Astrocyte (in vitro differentiated cells and primary cell): ENCODE data around the gene KIF5A. TPM values are rescaled to one million over a fixed set of nuclear protein-coding genes. Genes with fewer than 3 reads are reported as not detected.

Source experiments
- DNase-seq: peaks from one replicate; pipeline ENCODE4 v3.0.0-alpha.2; 2010; ENCODE audit warnings: low read depth
- FAIRE-seq: peaks from 2 replicates; lab custom pipeline; 2011; peaks lifted over from hg19 to GRCh38; lab: Jason Lieb, UNC
- H2AFZ ChIP-seq: 2 replicates; pipeline ENCODE4 v1.6.0; 2012; ENCODE audit warnings: low read depth, low read length, inconsistent platforms
- H3K27ac ChIP-seq: 2 replicates; pipeline ENCODE4 v1.5.1; 2011; ENCODE audit warnings: low read depth, low read length, inconsistent platforms
- H3K27me3 ChIP-seq: 2 replicates; pipeline ENCODE4 v1.6.0; 2011; ENCODE audit warnings: low read length, inconsistent platforms; ENCODE audit not compliant: insufficient read depth
- H3K36me3 ChIP-seq: 2 replicates; pipeline ENCODE4 v1.5.1; 2011; ENCODE audit warnings: low read length, inconsistent platforms; ENCODE audit not compliant: insufficient read depth
- H3K4me1 ChIP-seq: 2 replicates; pipeline ENCODE4 v1.5.1; 2011; ENCODE audit warnings: low read length, inconsistent platforms; ENCODE audit not compliant: insufficient read depth
- H3K4me2 ChIP-seq: 2 replicates; pipeline ENCODE4 v1.6.0; 2012; ENCODE audit warnings: low read length, inconsistent platforms
- H3K4me3 ChIP-seq: 2 replicates; pipeline ENCODE4 v1.5.1; 2011; ENCODE audit warnings: low read depth, mild to moderate bottlenecking, low read length, inconsistent platforms; ENCODE audit not compliant: insufficient read depth
- H3K79me2 ChIP-seq: 2 replicates; pipeline ENCODE4 v1.6.0; 2012; ENCODE audit warnings: mild to moderate bottlenecking, low read length, inconsistent platforms; ENCODE audit not compliant: insufficient read depth
- H3K9ac ChIP-seq: 2 replicates; pipeline ENCODE4 v1.6.0; 2012; ENCODE audit warnings: mild to moderate bottlenecking, low read length, inconsistent platforms
- H3K9me3 ChIP-seq: 2 replicates; pipeline ENCODE4 v1.5.1; 2012; ENCODE audit warnings: low read depth, mild to moderate bottlenecking, low read length, inconsistent platforms; ENCODE audit not compliant: insufficient read depth
- H4K20me1 ChIP-seq: 2 replicates; pipeline ENCODE4 v1.6.0; 2012; ENCODE audit warnings: low read length, inconsistent platforms; ENCODE audit not compliant: insufficient read depth
- H3K27ac Mint-ChIP-seq: one replicate; pipeline ENCODE4 v1.8.0; 2021; ENCODE audit warnings: mild to moderate bottlenecking, mixed read lengths; ENCODE audit not compliant: unreplicated experiment
- H3K27me3 Mint-ChIP-seq: one replicate; pipeline ENCODE4 v1.8.0; 2021; ENCODE audit warnings: low read depth, mixed read lengths; ENCODE audit not compliant: unreplicated experiment
- H3K36me3 Mint-ChIP-seq: one replicate; pipeline ENCODE4 v1.8.0; 2021; ENCODE audit warnings: low read depth, mixed read lengths; ENCODE audit not compliant: unreplicated experiment
- H3K4me1 Mint-ChIP-seq: one replicate; pipeline ENCODE4 v1.8.0; 2021; ENCODE audit warnings: low read depth, mixed read lengths; ENCODE audit not compliant: unreplicated experiment
- H3K4me3 Mint-ChIP-seq: one replicate; pipeline ENCODE4 v1.8.0; 2021; ENCODE audit warnings: mild to moderate bottlenecking, moderate library complexity, mixed read lengths; ENCODE audit not compliant: unreplicated experiment
- H3K9me3 Mint-ChIP-seq: one replicate; pipeline ENCODE4 v1.8.0; 2021; ENCODE audit warnings: mild to moderate bottlenecking, mixed read lengths; ENCODE audit not compliant: unreplicated experiment
- CTCF ChIP-seq: IDR thresholded peaks from 2 replicates; pipeline ENCODE4 v1.5.1; 2011; ENCODE audit warnings: low read depth, mild to moderate bottlenecking, inconsistent platforms, low read length, moderate library complexity; ENCODE audit not compliant: insufficient read depth
- EZH2 ChIP-seq: IDR thresholded peaks from 2 replicates; pipeline ENCODE4 v1.6.1; 2012; ENCODE audit warnings: mild to moderate bottlenecking, low read length, inconsistent platforms; ENCODE audit not compliant: insufficient read depth
- total RNA-seq: library from RNA; stranded (reverse); gene quantifications from 2 replicates; pipeline ENCODE4 v1.2.1, GENCODE V29; 2021

The KIF5A gene
- total RNA-seq, 1 donor from 2014 or later: 7.2 TPM

GRCh38 chr12:57525615-57526383 lies 24.0 kb upstream of the KIF5A start:
- H3K4me2 ChIP-seq: no peak overlapping the region
- H3K9me3 Mint-ChIP-seq: no peaks in the 10 kb centered on the region
- H3K9ac ChIP-seq: no peak overlapping the region
- TF ChIP-seq CTCF (no peak), EZH2 (no peak)
- peaks cover 62% of the 10 kb centered on the region for H4K20me1 ChIP-seq
- no peaks in the 10 kb centered on the region for H3K27me3 ChIP-seq
- peaks cover 30% of the 10 kb centered on the region for H3K36me3 ChIP-seq
- no peak overlapping the region for H3K4me3 ChIP-seq
- DNase-seq (no peak), FAIRE-seq (no peak)
- peaks cover 32% of the 10 kb centered on the region for H3K4me1 ChIP-seq
- H3K36me3 Mint-ChIP-seq: peaks cover 8% of the 10 kb centered on the region
- no peak overlapping the region for H3K27ac Mint-ChIP-seq
- no peak overlapping the region for H3K4me3 Mint-ChIP-seq
- peaks cover 30% of the 10 kb centered on the region for H3K79me2 ChIP-seq
- H3K27me3 Mint-ChIP-seq: no peaks in the 10 kb centered on the region
- no peaks in the 10 kb centered on the region for H3K9me3 ChIP-seq
- H3K4me1 Mint-ChIP-seq: peaks cover 29% of the 10 kb centered on the region
- H3K27ac ChIP-seq: no peak overlapping the region
- H2AFZ ChIP-seq: no peak overlapping the region

- peaks cover 7% of the 10 kb centered on the region for H3K36me3 Mint-ChIP-seq
- H3K36me3 ChIP-seq: peaks cover 36% of the 10 kb centered on the region
- no peak overlapping the region for H3K27ac Mint-ChIP-seq
- DNase-seq (no peak), FAIRE-seq (no peak)
- H2AFZ ChIP-seq: no peak overlapping the region
- H3K4me3 Mint-ChIP-seq: no peak overlapping the region
- H3K4me1 Mint-ChIP-seq: peaks cover 27% of the 10 kb centered on the region
- no peaks in the 10 kb centered on the region for H3K27me3 Mint-ChIP-seq
- H3K27me3 ChIP-seq: no peaks in the 10 kb centered on the region
- peaks cover 30% of the 10 kb centered on the region for H3K79me2 ChIP-seq
- H3K4me1 ChIP-seq: peaks cover 25% of the 10 kb centered on the region
- H3K27ac ChIP-seq: no peak overlapping the region
- no peak overlapping the region for H3K4me3 ChIP-seq
- H3K9ac ChIP-seq: no peak overlapping the region
- no peak overlapping the region for H3K4me2 ChIP-seq
- TF ChIP-seq EZH2 (no peak), CTCF (no peak)
- H4K20me1 ChIP-seq: peaks cover 62% of the 10 kb centered on the region
- no peaks in the 10 kb centered on the region for H3K9me3 Mint-ChIP-seq
- no peaks in the 10 kb centered on the region for H3K9me3 ChIP-seq
Observed at GRCh38 chr12:57526477-57527126, 23.2 kb upstream of the KIF5A start.
